LHCN-M2 (cell line): ENCODE measurements around the gene UBL3. TPM values are rescaled to one million over a fixed set of nuclear protein-coding genes. Genes with fewer than 3 reads are reported as not detected.

Experiments used
- DNase-seq: peaks from one replicate; pipeline ENCODE4 v3.0.0-alpha.2; 2012; ENCODE audit warnings: low read depth
- total RNA-seq: library from RNA; depleted of rRNA; stranded (reverse); fragments of >200 nt; gene quantifications from 2 replicates; pipeline ENCODE4 v1.2.3, GENCODE V29; 2014

Gene UBL3
- total RNA-seq, 1 experiment from 2014 or later = 9.2 TPM

DNA sequence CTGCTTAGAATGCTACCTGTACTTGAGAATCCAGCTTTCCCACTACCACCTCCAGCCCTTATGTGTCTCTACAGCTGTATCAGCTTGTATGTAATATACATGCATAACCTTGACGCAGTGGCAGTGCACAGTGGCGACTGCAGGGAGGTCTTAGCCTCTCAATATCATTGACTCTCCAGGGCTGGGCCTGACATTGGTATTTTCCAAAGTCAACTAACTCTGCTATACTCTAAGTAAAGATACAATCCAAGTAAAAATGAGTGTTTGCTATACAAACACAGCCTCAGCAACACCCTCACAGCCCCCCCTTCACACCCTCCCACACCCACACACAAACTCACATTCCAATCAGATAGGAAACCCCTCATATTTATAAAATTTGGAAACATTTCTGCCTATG lies 6.7 kb upstream of the UBL3 start:
- no peak for DNase-seq

DNA sequence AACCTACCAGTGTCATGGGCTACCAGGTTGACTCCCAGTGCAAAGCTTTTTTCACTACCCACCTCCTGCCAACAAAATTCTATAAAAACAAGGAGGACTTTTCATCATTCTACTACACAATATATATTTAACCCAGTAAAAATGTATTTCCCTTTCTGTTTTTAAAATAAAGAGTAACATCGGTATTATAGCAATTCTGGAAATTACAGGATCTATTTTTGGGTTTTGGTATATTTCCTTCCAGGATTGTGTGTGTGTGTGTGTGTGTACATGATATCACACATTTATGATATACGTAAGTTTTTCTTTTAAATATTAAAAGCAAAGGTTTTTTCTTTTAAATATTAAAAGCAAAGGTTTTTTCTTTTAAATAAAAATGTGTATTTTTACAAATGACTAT lies 6.0 kb upstream of the UBL3 start:
- DNase-seq = no peak

DNA sequence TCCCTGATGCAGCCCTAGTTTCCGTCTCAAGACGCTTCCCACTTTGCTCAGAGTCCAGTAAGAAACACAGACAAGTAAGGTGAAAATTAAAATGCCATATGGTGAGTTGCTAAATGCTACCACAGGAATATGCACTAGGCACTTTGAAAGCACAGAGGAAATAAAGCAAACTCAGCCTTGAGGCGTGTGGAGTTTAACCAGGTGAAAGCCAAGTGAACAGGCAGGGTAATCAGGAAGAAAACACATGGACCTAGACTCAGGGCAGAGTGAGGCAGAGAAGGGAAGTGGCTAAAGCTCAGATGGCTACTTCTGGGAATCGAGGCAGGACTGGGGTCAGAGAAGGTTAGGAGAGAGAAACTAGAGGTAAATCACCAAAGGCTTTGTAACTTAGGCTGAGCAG lies 5.4 kb upstream of the UBL3 start:
- DNase-seq = no peak

DNA sequence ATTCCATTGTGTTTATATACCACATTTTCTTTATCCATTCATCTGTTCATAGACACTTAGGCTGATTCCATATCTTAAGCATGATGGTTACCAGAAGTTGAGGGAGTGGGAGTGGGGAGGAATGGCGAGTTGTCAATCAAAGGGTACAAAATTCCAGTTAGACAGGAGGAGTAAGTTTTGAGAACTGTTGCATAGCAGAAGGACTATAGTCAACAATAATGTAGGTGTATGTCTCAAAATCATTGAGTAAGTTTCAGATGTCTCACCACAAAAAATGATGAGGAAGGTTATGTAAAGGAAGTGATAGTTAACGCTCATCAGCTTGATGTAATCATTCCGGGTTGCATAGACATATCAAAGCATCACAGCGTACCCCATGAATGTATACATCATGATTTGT lies 4.6 kb upstream of the UBL3 start:
- DNase-seq = no peak

DNA sequence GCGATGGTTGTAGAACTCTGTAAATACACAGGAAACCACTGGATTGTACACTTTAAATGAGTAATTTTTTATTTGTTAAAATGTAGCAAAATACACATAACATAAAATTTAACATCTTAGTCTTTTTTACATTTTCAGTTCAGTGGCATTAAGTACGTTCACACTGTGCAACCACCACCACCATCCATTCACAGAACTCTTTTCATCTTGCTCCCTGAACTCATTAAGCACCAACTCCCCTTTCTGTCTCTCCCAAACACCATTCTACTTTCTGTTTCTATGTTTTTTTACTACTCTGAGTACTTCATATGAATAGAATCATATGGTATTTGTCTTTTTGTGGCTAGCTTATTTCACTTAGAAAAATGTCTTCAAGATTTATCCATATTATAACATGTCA lies 2.7 kb upstream of the UBL3 start:
- no peak for DNase-seq

DNA sequence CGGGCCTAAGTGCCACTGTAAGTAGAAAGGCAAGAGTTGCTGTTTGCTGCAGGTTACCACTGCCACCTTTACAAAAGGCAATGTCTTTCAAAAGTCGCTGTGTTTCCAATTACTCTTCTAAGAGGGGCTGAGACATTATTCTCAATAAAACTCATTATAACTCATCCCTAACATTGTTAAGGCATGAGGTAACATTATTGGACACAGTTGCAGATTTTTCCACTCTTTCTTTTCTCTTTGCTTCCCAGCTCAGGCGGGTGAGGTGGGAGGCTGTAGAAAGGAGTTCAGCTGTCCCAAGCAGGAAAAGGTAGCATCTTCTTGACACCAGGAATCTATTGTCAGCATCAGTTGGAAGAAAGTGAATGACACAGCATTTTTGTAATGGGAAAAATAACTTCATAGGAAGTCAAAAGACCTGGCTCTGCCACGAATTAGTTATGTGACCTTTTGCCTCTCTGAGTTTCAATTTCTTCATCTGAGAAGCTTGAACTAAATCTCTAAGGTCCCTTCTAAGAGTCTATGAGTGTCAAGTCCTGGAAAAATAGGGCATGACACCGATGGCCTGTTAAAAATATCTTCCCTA lies 2.1 kb upstream of the UBL3 start:
- DNase-seq = no peak

DNA sequence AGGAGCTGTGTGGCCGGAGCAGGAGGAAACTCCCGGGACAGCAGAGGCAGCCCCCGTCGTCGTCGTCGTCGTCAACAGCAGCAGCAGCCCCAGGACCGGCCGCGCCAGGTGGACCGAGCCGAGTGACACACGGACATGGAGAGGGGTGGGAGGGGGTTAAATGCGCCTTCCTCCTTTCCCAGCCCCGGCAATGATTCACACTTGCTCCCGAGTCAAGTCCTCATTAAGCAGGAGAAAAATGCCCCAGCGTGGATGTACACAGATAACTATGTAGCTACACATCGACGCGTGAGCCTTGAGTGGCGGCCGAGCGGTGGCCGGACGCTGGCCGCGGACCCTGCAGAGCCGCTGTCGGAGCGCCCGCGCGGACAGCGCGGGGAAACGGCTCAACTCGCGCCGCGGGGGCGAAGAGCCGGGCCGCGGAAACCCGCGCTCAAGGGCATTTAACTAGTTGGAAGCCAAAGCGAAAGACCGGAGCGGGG lies 645 bp downstream of the UBL3 start:
- DNase-seq = peak; percentile 57

DNA sequence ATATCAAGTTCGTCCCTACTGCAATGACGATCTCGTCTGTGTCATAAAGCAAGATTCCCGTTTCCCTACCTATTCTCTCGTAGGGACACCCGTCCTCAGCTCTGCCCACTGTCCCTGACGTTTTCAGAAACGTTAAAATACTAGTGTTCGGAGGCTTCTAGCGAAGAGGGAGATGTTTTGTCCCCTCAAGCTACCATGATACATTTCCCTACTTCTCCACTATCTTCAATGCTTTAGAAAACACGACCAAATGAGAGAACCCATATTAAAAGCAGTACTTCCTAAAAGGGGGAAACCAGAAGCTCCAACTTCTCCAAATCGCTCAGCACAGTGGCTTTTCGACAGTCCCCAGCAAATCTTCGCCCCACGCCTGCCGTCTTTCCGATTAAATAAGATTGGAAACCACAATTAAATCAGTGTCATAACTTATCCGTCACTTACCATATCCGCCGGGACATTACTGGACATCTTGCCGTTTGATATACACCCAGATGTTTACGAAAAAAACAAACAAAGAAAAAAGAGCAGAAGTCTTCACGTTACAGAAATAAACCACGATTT lies 1.3 kb downstream of the UBL3 start:
- no peak for DNase-seq

DNA sequence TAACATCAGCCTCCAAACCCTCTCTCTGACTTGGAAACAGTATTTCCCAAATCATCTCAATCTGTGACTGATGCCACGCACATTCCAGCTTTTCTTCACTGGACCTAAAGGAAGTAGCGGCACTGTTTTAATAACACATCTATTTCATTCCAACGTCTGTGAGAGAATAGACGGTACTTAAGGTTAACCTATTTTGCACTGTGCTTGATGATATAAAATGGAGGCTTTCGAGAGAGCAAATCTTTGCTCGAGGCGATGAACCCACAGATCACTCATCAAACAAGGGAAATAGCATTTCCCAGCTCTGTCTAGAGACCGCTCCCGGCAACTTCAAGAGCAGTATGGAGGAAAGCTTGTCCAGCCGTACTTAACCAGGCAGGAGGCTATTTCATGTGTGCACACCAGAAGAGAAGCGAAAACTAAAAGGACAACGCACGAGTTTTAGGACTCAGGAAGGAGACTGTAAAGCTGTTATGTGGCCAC lies 2.9 kb downstream of the UBL3 start:
- peak; percentile 56 for DNase-seq

DNA sequence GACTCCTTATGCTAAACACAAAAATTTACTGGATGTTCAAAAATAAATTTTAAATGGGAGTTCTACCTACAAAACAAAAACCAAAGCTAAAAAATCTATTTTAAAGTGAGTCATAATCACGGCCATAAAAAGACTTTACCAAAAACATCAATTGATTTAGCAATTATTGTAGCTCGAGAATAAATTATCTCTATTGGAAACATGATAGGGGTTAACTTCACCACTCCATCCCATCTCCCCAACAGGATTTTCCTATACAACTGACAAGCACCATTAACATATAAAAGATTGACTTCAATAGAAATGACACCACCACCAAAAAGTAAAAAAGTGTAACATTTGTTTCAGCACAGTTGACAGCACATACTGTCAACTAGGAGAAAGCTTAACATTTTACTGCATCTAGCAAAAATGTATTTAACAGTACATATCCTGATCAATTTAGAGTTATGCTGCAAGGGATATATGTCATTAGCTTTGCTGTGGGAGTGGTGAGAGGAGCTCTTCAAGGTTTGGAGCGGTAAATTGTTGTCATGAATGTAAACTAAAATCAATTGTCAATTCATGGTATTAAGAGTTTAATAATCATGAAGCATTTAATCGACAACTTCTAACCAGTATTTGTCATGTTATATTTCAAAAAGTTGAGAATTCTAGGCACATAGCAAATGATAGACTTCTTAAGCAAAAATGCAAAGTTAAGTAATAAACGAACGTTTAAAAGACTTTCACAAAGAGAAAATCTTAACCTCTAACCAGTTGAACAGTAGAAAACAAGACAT lies 3.8 kb downstream of the UBL3 start:
- DNase-seq = no peak

DNA sequence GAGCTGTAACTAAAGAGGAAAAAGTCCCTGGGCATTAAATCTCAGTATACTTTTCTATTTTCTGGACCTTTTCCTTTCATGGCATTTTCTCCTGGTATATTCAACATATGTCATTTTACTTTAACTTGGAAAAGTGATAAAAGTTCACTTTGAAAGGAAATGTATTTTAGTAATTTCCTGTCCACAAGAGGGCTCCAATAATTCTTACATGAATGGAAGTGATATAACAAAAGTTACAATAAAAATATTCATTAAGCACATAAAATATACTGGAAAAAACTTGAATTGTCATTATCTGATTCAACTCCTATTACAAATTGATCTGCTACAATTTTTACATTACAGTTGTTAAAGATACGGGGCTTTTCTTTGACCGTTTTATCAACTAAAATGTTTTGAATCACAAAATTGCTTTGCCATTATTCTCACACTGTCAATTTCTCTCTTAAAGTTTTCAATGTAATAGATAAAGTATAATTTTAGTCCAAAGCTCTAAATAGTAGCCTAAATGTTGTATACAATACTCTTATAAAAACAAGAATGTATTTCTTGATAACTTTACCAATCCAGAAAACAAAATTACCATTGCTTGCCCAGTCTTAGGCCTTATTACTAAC lies 4.9 kb downstream of the UBL3 start:
- DNase-seq = no peak

DNA sequence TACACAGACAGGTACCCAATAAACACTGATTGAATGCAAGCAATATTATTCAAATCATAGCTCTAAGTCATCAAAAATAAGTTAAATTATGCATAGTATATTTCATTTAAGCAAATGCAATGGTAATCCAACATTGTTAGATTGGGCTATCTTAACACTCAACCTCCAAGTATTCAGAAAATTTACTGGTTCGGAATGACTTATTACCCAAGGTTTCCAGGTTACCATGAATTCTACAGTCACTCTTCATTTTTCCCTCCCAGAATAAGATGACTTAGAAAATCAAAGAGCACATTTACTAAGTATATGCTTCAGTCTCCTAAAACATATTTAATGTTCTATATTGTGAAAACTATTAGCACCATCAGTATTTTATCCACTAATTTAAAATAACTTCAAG lies 6.0 kb downstream of the UBL3 start:
- no peak for DNase-seq

DNA sequence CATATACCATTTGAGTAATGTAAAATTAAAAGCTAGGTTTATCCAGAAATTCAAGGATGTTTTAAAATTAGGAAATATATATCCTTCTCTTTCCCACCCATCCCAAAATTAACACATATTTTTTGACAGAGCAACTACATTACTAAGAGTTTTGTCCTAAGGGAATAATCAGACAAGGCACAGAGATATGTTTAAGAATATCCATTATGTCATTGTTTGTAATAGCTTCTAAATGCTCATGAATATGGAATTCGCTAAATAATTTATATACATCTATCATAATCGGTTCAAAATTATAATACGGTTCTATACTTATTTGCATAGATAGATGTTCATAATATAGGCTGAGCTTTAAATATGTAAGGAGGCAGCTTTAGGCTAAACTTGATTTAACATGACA lies 9.8 kb downstream of the UBL3 start:
- DNase-seq = no peak

DNA sequence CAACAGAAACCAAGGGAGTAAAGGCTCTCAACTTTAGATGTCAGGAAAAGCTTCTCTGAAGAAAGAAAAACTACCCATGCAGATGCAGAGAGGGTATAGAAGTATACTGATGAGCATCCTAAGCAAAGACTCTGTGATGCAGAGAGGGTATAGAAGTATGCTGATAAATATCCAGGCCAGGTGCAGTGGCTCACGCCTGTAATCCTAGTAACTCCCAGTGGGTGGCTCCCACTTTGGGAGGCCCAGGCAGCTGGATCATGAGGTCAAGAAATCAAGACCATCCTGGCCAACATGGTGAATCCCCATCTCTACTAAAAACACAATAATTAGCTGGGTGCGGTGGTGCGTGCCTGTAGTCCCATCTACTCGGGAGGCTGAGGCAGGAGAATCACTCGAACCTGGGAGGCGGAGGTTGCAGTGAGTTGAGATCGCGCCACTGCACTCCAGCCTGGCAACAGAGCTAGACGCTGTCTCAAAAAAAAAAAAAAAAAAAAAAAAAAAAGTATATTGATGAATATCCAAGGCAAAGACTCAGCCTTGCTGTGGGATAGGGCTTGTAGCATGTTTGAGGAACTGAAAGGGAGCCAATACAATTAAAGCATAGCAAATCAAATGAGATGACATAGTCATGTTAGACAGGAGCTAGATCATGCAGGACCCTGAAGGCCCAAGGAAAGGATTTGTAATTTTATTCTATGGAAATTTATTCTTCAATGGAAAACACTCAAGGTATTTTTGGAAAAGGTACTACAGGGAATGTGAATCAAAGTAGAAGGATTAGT lies 14.9 kb downstream of the UBL3 start:
- DNase-seq = no peak

DNA sequence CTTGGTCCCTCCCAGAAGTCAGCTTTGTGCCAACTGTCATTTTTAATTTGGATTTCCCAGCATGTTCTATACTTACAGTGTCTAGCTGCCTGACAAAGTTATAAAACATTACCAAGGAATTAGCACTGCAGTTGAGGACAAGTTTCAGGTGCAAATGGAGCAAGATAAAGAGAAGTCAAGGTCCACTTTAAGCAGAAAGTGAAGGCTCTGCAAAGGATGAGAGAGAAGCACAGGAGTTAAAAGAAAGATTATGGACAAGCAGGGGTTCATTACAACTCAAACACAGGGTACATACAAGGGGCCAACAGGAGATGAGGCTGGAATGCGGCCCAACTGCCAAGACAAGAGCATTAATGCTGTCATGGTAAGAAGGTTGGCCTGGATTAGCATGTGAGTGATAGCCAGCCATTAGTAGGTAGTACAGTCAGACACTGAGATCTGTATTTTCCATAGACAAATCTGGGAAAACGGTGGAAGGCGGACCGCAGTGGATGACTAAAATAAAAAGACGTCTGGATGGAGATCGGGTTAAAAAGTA lies 17.6 kb downstream of the UBL3 start:
- no peak for DNase-seq

DNA sequence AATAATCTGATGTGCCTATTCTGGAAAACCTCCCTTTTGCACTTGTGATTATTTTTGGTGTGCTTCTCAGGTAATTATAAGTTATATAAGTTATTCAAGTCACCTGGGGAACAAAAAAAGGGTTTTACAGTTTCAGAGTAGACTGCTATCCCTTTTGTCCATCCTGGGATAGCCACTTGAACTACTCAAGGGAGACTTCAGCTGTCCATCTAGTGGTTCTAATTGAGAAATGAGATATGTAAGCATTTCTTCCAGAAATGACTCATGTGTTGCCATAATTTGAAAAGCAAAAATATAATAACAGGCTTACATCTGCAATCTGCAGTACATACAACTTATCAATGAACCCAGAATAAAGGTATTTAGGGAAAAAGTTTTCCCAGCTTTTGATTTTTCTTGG lies 20.4 kb downstream of the UBL3 start:
- DNase-seq = peak; percentile 52

DNA sequence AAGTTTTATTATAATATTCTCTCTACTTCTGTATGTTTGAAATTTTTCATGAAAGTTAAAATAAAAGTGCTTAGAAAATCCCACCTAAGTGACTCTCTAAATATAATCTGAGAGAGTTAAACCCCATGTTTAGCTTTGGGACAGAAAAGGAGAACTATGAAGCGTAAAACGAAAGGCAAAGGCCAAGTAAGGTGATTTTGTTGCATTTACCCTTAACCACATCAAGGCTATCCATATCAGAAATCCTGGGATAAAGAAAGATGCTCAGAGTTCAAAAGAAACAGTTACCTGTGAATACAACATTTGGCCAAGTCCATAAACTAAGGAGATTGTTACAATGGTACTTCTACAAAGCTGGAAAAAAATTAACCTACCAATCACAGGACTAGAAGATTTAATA lies 31.3 kb downstream of the UBL3 start:
- no peak for DNase-seq

DNA sequence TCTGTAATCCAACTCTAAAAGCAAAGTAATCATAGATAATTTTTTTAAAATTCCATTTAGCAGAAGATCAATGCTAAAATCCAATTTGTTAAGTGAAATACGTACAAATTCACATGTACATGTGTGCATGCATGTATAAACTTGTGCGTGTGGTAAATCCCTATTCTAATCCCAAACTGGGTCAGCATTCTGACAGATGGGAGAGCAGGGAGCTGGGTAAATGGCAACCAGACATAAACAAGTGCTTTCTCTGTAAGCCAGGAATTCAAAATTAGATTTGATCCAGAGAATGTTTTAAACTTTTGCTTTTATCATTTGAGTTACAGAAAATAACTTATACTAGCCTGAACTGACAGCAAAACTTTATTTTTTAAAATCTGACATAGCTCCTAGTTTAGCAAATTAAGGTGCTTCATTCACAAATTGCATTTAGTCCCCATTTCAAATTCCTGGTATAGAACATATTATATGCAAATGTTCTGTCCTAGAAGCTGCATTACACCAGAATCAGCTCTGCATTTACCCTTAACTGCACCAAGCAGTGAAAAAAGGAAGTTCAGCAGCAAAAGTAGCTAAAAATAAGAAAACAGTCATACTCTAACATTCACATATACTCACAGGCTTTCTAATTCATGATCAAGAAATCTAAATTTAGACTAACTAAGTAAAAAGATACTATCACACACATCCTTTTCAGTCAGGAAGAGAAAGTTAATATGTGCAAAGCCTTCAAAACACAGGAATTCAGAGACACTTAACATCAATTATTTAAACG lies 32.6 kb downstream of the UBL3 start:
- DNase-seq = peak; percentile 21

DNA sequence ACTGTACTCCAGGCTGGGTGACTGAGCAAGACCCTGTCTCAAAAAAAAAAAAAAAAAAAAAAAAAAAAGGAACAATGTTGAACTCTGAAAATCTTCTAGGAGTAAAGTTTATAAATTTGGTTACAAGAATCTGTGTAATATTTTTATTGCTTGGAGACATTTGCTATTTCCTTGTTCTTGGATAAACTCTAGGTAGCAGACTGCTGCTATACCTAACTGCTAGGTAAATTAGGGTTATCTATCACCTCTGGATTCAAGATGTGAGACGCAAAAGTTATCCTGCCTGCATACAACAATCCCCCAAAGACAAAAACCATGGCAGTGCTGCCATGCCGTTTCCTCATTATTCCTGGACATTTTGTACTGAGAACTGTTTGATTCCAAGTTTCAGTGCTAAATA lies 33.7 kb downstream of the UBL3 start:
- no peak for DNase-seq

DNA sequence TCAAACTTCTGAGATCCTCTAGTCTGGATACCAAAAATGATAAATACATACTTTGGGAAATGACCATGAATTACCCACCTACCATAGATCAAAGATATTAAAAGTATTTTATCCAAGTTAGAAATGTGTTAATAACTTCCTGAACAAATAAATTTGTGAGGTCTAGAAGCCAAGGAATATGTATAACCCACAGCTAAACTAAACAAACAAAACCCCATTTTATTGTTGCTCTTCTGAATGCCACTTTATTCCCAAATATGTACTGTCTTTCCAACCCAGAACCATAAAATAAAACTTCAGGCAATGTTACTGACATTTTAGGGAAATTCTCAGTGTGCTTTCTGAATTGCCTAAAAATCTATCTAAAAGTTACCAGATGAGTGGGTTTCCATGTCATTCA lies 35.1 kb downstream of the UBL3 start:
- no peak for DNase-seq

DNA sequence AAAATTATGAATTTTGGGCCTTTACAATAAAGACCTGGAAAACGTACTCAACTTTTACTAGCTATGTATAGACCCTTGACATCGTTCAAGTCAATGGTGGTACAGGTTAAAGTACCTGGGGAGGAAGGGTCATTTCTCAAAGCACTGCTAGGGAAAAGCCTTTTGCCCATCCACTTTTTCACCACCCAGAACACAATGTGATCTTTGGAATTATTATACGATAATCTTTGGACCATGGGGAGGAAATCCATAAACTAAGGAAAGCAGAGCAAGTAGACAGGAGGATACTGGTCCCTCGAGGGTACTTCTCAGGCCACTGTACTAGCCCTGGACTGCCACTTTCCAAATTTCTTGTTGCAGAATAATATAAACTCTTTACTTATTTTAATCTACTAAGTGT lies 39.5 kb downstream of the UBL3 start:
- no peak for DNase-seq
